Activated B cell treated with CpG ODN at 0.5 μM for 24 hours (primary cell): ENCODE measurements around the gene CCDC86. TPM values are rescaled to one million over a fixed set of nuclear protein-coding genes. Genes with fewer than 3 reads are reported as not detected.

Source experiments
- ATAC-seq: fragments of 200-7000 bp; cut with Tn5 transposase; one replicate; pipeline ENCODE4 v1.10.0; 2021; ENCODE audit warnings: low read depth, mild to moderate bottlenecking, moderate library complexity
- CTCF ChIA-PET: fragments of 350-600 bp; sonication (Branson Sonifier 250); formaldehyde crosslinking; loops from one replicate; lab custom pipeline; 2021; ENCODE audit warnings: antibody characterized with exemption; lab: Charles Lee
- POLR2A ChIA-PET: fragments of 350-600 bp; sonication (Branson Sonifier 250); formaldehyde crosslinking; loops from one replicate; lab custom pipeline; 2021; ENCODE audit warnings: antibody characterized with exemption; lab: Charles Lee
- DNase-seq: peaks from one replicate; pipeline ENCODE4 v3.0.0; 2022
- H3K27ac Mint-ChIP-seq: one replicate; pipeline ENCODE4 v1.8.0; 2020; ENCODE audit warnings: mixed read lengths
- H3K27me3 Mint-ChIP-seq: one replicate; pipeline ENCODE4 v1.8.0; 2021; ENCODE audit warnings: mixed read lengths
- H3K36me3 Mint-ChIP-seq: one replicate; pipeline ENCODE4 v1.8.0; 2021; ENCODE audit warnings: low read depth, mixed read lengths
- H3K4me1 Mint-ChIP-seq: one replicate; pipeline ENCODE4 v1.8.0; 2021; ENCODE audit warnings: mixed read lengths
- H3K4me3 Mint-ChIP-seq: one replicate; pipeline ENCODE4 v1.8.0; 2020; ENCODE audit warnings: mild to moderate bottlenecking, mixed read lengths
- H3K9me3 Mint-ChIP-seq: one replicate; pipeline ENCODE4 v1.8.0; 2020; ENCODE audit warnings: mixed read lengths
- CTCF ChIP-seq: fragments of 200-600 bp; IDR thresholded peaks from one replicate; pipeline ENCODE4 v1.8.0; 2022; ENCODE audit warnings: antibody characterized with exemption, mild to moderate bottlenecking
- intact Hi-C: fragments of 100-400 bp; cut with micrococcal nuclease; formaldehyde crosslinking; loops from one replicate; pipeline ENCODE4 v1.15.1; 2024
- total RNA-seq: library from RNA; stranded (reverse); gene quantifications from 2 replicates; pipeline ENCODE4 v1.2.3, GENCODE V29; 2022

The CCDC86 gene
- total RNA-seq, 1 donor from 2014 or later, result 30.3 TPM

- Mint-ChIP-seq H3K4me1 (peaks cover 5% of the 10 kb centered on the region), H3K36me3 (no peaks in the 10 kb centered on the region), H3K27me3 (peaks cover 5% of the 10 kb centered on the region), H3K9me3 (no peaks in the 10 kb centered on the region), H3K27ac (no peak overlapping the region), H3K4me3 (no peak overlapping the region)
- intact Hi-C loops, result no loop called here
- no peak for DNase-seq
- TF ChIP-seq CTCF, result no peak
- ChIA-PET CTCF (interaction anchor here (0.9 to 1.0 kb wide), 3 partner anchors 52 to 352 kb away, joined by 3 read pairs; no protein-coding TSS in a partner anchor), POLR2A (no interaction called here)
- ATAC-seq, result no peak
These were observed 6.4 kb upstream of the CCDC86 start for GRCh38 chr11:60835534-60835846.

- intact Hi-C loops, result no loop called here
- Mint-ChIP-seq H3K4me1 (peaks cover 14% of the 10 kb centered on the region), H3K27ac (no peak overlapping the region), H3K9me3 (no peaks in the 10 kb centered on the region), H3K4me3 (no peak overlapping the region), H3K36me3 (peaks cover 3% of the 10 kb centered on the region), H3K27me3 (peaks cover 3% of the 10 kb centered on the region)
- TF ChIP-seq CTCF, result no peak
- POLR2A ChIA-PET, result no interaction called here
- CTCF ChIA-PET, result interaction anchor here (1.4 to 1.5 kb wide), 2 partner anchors 9 to 62 kb away, joined by 3 read pairs; no protein-coding TSS in a partner anchor
- no peak for DNase-seq
- ATAC-seq, result no peak
These were observed 4.9 kb upstream of the CCDC86 start for GRCh38 chr11:60836866-60837515.

DNA sequence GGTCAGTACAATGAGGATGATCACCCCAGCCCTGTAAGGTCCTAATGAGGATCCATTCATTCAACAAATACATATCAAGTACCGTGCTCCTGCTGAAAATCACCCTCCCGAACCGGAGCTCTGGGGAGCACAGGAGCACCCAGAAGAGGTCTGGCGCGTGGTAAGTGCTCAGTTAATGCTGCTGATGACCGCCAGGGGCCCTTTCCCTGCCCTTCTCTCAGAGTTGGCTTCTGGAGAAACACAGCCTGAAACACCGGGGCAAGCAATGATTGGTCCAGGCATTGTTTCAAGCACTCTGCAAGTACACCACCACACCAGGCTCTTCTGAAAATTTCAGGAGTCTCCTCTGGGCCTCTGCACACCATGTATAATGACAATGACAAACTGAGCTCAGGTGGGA lies 3.8 kb upstream of the CCDC86 start:
- peaks cover 3% of the 10 kb centered on the region for H3K36me3 Mint-ChIP-seq
- H3K27me3 Mint-ChIP-seq, result no peaks in the 10 kb centered on the region
- POLR2A ChIA-PET, result no interaction called here
- TF ChIP-seq CTCF, result no peak
- ATAC-seq (no peak), DNase-seq (no peak)
- peaks cover 21% of the 10 kb centered on the region for H3K4me1 Mint-ChIP-seq
- H3K9me3 Mint-ChIP-seq, result no peaks in the 10 kb centered on the region
- CTCF ChIA-PET, result interaction anchor here (1.5 kb wide), 1 partner anchor 61 kb away, joined by 3 read pairs; no protein-coding TSS in a partner anchor
- H3K4me3 Mint-ChIP-seq, result no peak overlapping the region
- no peak overlapping the region for H3K27ac Mint-ChIP-seq
- intact Hi-C loops, result no loop called here

DNA sequence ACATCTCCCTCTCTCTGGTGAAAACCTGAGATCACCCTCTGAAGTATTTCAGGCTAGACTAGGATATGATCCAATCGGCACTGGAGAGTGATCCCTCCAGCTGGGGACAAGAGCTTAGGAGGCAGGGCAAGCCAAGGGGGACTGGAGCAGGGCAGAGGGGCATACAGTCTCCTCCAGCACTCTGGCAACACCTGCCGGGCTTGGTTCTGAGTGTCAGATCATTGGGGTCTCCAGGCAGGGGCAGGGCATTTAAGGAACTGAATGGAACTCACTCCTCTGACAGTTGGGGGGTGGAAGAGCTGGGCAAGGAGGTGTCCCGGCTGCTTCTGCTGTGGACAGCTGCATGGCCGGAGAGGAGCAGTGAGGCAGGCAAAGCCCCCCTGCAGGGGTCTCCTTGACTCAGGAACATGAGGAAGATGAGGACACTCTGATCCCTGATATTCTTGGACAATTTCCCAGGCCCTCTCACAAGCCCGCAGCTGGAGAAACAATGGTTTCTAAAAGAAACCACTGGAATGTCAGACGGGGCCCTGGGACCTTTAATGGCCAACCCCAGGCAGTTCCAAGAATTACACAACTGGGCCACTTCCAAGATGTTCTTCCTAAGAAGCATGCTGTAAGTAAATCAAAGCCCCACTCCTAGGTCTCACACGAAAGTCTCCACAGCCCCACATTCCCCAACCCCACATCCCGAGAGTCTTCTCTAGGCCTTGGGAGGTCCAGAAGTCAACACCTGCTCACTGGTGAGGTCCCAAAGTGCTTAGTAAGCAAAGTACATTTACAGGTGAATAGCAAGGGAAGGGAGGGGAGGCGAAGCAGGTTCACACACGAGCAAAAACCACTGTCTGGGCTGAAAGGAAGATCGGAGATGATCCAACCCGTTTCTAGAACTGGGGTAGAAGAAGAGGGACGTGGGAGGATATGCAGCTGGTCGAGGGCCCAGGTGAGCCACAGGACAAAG lies 1.2 kb upstream of the CCDC86 start:
- ChIA-PET POLR2A (interaction anchor here (1.2 kb wide), 1 partner anchor 112 kb away, joined by 3 read pairs; the partner anchor contains the start of gene SLC15A3), CTCF (interaction anchor here (1.3 to 3.0 kb wide), 2 partner anchors 9 to 129 kb away, joined by 4 to 14 read pairs; no protein-coding TSS in a partner anchor)
- Mint-ChIP-seq H3K9me3 (no peaks in the 10 kb centered on the region), H3K4me1 (peaks cover 41% of the 10 kb centered on the region), H3K27ac (peak overlapping the region; percentile 85), H3K4me3 (peak overlapping the region; percentile 83), H3K36me3 (peaks cover 11% of the 10 kb centered on the region), H3K27me3 (no peaks in the 10 kb centered on the region)
- no peak for TF ChIP-seq CTCF
- DNase-seq, result no peak
- no peak for ATAC-seq
- intact Hi-C loops, result loop anchor here (1.0 to 5.0 kb wide), 2 partner anchors 75 to 112 kb away; partner anchors contain the start of gene SLC15A3
